GM10266 (cell line): ENCODE measurements around the gene DENND5A.
"Not testable (repeated sequence)": the region's sequence is repeated elsewhere in the genome, so short reads cannot be mapped to it uniquely, and the experiment has no call there.

Source experiments
- DNase-seq: peaks from one replicate; pipeline ENCODE4 v3.0.0; 2012; ENCODE audit errors: extremely low spot score
- CTCF ChIP-seq: IDR thresholded peaks from 2 replicates; pipeline ENCODE4 v1.5.1; 2012; ENCODE audit warnings: mild to moderate bottlenecking, low read depth; ENCODE audit not compliant: control insufficient read depth, insufficient read depth; ENCODE audit errors: missing control alignments

The DENND5A gene

GRCh38 chr11:9210224-9210921 is 54.8 kb downstream of the DENND5A start:
- TF ChIP-seq CTCF, result no peak
- no peak for DNase-seq

DNA sequence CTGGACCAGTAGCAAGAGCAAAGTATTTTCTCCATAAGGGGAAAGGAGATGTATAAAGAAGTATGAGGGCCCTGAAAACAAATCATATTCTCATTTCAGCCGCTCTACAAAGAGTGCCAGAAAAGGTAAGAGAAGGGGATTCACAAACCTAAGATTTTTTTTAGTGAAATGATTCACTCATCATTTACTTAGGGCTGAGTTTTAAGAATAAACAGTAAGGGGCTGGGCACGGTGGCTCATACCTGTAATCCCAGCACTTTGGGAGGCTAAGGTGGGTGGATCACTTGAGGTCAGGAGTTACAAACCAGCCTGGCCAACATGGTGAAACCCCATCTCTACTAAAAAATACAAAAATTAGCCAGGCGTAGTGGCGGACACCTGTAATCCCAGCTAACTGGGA is 55.5 kb downstream of the DENND5A start:
- not testable (repeated sequence) for DNase-seq

- DNase-seq, result no peak
- no peak for TF ChIP-seq CTCF
These were observed 56.2 kb downstream of the DENND5A start for GRCh38 chr11:9208726-9209501.

DNA sequence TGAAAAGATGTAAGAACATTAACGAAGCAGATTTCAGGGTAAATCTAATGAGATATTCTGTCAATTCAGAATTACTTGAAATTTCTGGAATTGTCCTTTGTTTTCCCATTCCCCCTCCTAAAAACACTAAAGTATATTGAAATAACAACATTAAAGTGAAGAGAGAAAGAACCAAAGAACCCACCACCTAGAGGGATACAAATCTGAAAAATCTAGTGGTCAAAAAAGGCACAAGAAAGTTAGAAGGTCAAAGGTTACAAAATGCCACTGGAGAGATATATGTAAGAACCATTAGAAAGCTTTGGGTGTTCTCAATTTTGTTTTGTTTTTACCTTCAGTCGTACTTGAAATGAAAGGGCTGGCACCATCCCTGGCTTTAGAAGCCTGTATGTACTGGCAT is 57.9 kb downstream of the DENND5A start:
- no peak for DNase-seq
- TF ChIP-seq CTCF, result no peak

GRCh38 chr11:9206496-9206895 is 58.7 kb downstream of the DENND5A start:
- DNase-seq, result no peak
- TF ChIP-seq CTCF, result no peak

GRCh38 chr11:9203691-9204311 is 61.3 kb downstream of the DENND5A start:
- TF ChIP-seq CTCF, result peak; percentile 48
- DNase-seq, result no peak

GRCh38 chr11:9201372-9202162 is 63.6 kb downstream of the DENND5A start:
- no peak for TF ChIP-seq CTCF

More at GRCh38 chr11:9201372-9202162, 63.6 kb downstream of the DENND5A start:
- no peak for DNase-seq
